CD4-positive, alpha-beta memory T cell (primary cell): ENCODE results near the gene TCAP. TPM values are rescaled to one million over a fixed set of nuclear protein-coding genes. Genes with fewer than 3 reads are reported as not detected.
A peak's percentile ranks its signal among the peaks of the same experiment; 100 is the strongest.

Experiments
- CTCF ChIA-PET: fragments of 350-600 bp; sonication (Branson Sonifier 250); formaldehyde crosslinking; loops from one replicate; lab custom pipeline; 2021; ENCODE audit warnings: inconsistent platforms; ENCODE audit not compliant: partially characterized antibody; lab: Charles Lee
- POLR2A ChIA-PET: fragments of 350-600 bp; sonication (Branson Sonifier 250); formaldehyde crosslinking; loops from one replicate; lab custom pipeline; 2021; ENCODE audit not compliant: partially characterized antibody; lab: Charles Lee
- DNase-seq, 5 donors: peaks; one replicate each; pipeline versions ENCODE4 v3.0.0 to v3.0.0-alpha.2; 2020 to 2022; ENCODE audit warnings: mixed read lengths in 1 of 5
- H3K27ac ChIP-seq: one replicate; pipeline ENCODE4 v1.7.0; 2013; ENCODE audit warnings: low read depth, low read length
- H3K27me3 ChIP-seq: 2 replicates; pipeline ENCODE4 v1.7.0; 2013; ENCODE audit warnings: mild to moderate bottlenecking, low read length, moderate library complexity; ENCODE audit not compliant: insufficient read depth
- H3K36me3 ChIP-seq: 2 replicates; pipeline ENCODE4 v1.7.0; 2013; ENCODE audit warnings: mild to moderate bottlenecking, low read length, moderate library complexity; ENCODE audit not compliant: insufficient read depth
- H3K4me1 ChIP-seq: 2 replicates; pipeline ENCODE4 v1.7.0; 2013; ENCODE audit warnings: mild to moderate bottlenecking, low read length, moderate library complexity; ENCODE audit not compliant: insufficient read depth
- H3K4me3 ChIP-seq, 2 donors: one replicate each; pipeline ENCODE4 v1.7.0; 2013; ENCODE audit warnings: low read length in 2 of 2, mild to moderate bottlenecking in 1 of 2
- H3K9me3 ChIP-seq, 2 donors: one replicate each; pipeline ENCODE4 v1.7.0; 2013; ENCODE audit warnings: low read length in 2 of 2, control low read depth in 1 of 2; ENCODE audit not compliant: control insufficient read depth in 1 of 2
- H3K27ac Mint-ChIP-seq, 7 donors: one replicate each; pipeline ENCODE4 v1.8.0; 2020 to 2021; ENCODE audit warnings: mixed read lengths in 7 of 7, mild to moderate bottlenecking in 6 of 7, inconsistent platforms in 3 of 7, moderate library complexity in 3 of 7
- H3K27me3 Mint-ChIP-seq, 2 donors: one replicate each; pipeline ENCODE4 v1.8.0; 2020 to 2021; ENCODE audit warnings: mixed read lengths in 2 of 2
- H3K36me3 Mint-ChIP-seq, 2 donors: one replicate each; pipeline ENCODE4 v1.8.0; 2020 to 2021; ENCODE audit warnings: mixed read lengths in 2 of 2, inconsistent platforms in 1 of 2, mild to moderate bottlenecking in 1 of 2
- H3K4me1 Mint-ChIP-seq, 4 donors: one replicate each; pipeline ENCODE4 v1.8.0; 2020 to 2021; ENCODE audit warnings: mixed read lengths in 4 of 4, mild to moderate bottlenecking in 1 of 4
- H3K4me3 Mint-ChIP-seq, 8 donors: one replicate each; pipeline ENCODE4 v1.8.0; 2020 to 2021; ENCODE audit warnings: mixed read lengths in 8 of 8, mild to moderate bottlenecking in 7 of 8, moderate library complexity in 6 of 8, inconsistent platforms in 3 of 8
- H3K9me3 Mint-ChIP-seq, 8 donors: one replicate each; pipeline ENCODE4 v1.8.0; 2020 to 2021; ENCODE audit warnings: mixed read lengths in 8 of 8, mild to moderate bottlenecking in 5 of 8, inconsistent platforms in 3 of 8, moderate library complexity in 1 of 8
- intact Hi-C: fragments of 100-400 bp; cut with micrococcal nuclease; formaldehyde crosslinking; loops from one replicate; pipeline ENCODE4 v1.15.1; 2023
- polyA plus RNA-seq, 2 donors: library from polyadenylated mRNA; unstranded; fragments of 300-500 nt; fragmentation: Illumina TruSeq; gene quantifications; one replicate each; pipeline ENCODE4 v1.2.3, GENCODE V29; 2021
- total RNA-seq, 2 experiments: library from RNA; stranded (reverse); gene quantifications; one replicate each; pipeline ENCODE4 v1.2.3, GENCODE V29; 2021

The TCAP gene
- total and polyA plus RNA-seq, 4 experiments from 2014 or later = 0.14 to 6.3 (median 5.9) TPM; not detected in 1

GRCh38 chr17:39665642-39666224 lies 584 bp downstream of the TCAP start:
- peaks cover 4 to 10% of the 10 kb centered on the region in 2 donors for H3K27me3 Mint-ChIP-seq
- H3K4me3 Mint-ChIP-seq = peak overlapping the region in 3 of 8 donors; percentile 25 to 73 (median 31)
- no peaks in the 10 kb centered on the region for H3K9me3 Mint-ChIP-seq
- H3K4me1 Mint-ChIP-seq = peaks cover 4 to 16% (median 6%) of the 10 kb centered on the region in 4 donors
- intact Hi-C loops = no loop called here
- Histone ChIP-seq H3K9me3 (no peaks in the 10 kb centered on the region), H3K27ac (no peak overlapping the region), H3K4me3 (no peak overlapping the region), H3K4me1 (peaks cover 12% of the 10 kb centered on the region), H3K27me3 (peaks cover 12% of the 10 kb centered on the region), H3K36me3 (peaks cover 17% of the 10 kb centered on the region)
- POLR2A ChIA-PET = interaction anchor here (1.4 to 4.1 kb wide), 4 partner anchors 10 to 64 kb away, joined by 3 to 22 read pairs (median 6); partner anchors contain the start of genes MIEN1 and PGAP3
- CTCF ChIA-PET = interaction anchor here (0.7 to 4.3 kb wide), 5 partner anchors 10 to 137 kb away, joined by 4 to 41 read pairs (median 7); no protein-coding TSS in a partner anchor
- DNase-seq = no peak
- peak overlapping the region in 2 of 7 donors; percentile 29 to 59 for H3K27ac Mint-ChIP-seq
- peaks cover 8 to 17% of the 10 kb centered on the region in 2 donors for H3K36me3 Mint-ChIP-seq

- Histone ChIP-seq H3K9me3 (no peaks in the 10 kb centered on the region), H3K27me3 (peaks cover 12% of the 10 kb centered on the region), H3K27ac (no peak overlapping the region), H3K4me1 (peaks cover 12% of the 10 kb centered on the region), H3K4me3 (no peak overlapping the region), H3K36me3 (peaks cover 13% of the 10 kb centered on the region)
- Mint-ChIP-seq H3K27ac (peak overlapping the region in 1 of 7 donors; percentile 59), H3K4me3 (no peak overlapping the region), H3K4me1 (peaks cover 4 to 16% (median 6%) of the 10 kb centered on the region in 4 donors), H3K36me3 (peaks cover 5 to 14% of the 10 kb centered on the region in 2 donors), H3K27me3 (peaks cover 4 to 10% of the 10 kb centered on the region in 2 donors), H3K9me3 (no peaks in the 10 kb centered on the region)
- POLR2A ChIA-PET = interaction anchor here (1.4 to 4.1 kb wide), 5 partner anchors 10 to 64 kb away, joined by 3 to 22 read pairs (median 7); partner anchors contain the start of genes MIEN1 and PGAP3
- CTCF ChIA-PET = interaction anchor here (0.6 to 4.3 kb wide), 7 partner anchors 10 to 136 kb away, joined by 3 to 41 read pairs (median 7); no protein-coding TSS in a partner anchor
- no peak for DNase-seq
- intact Hi-C loops = no loop called here
These were observed 1.1 kb downstream of the TCAP start for GRCh38 chr17:39666231-39666600.

GRCh38 chr17:39666601-39667261 lies 1.6 kb downstream of the TCAP start:
- H3K36me3 ChIP-seq = peaks cover 7% of the 10 kb centered on the region
- CTCF ChIA-PET = interaction anchor here (0.6 to 4.3 kb wide), 8 partner anchors 9 to 62 kb away, joined by 3 to 41 read pairs (median 6); no protein-coding TSS in a partner anchor
- Mint-ChIP-seq H3K4me1 (peaks cover 5 to 16% (median 6%) of the 10 kb centered on the region in 4 donors), H3K27ac (peak overlapping the region in 2 of 7 donors; percentile 24 to 59), H3K9me3 (no peaks in the 10 kb centered on the region), H3K4me3 (peak overlapping the region in 6 of 8 donors; percentile 36 to 68 (median 50)), H3K36me3 (peaks cover under 1 to 9% of the 10 kb centered on the region in 2 donors), H3K27me3 (peaks cover 4 to 10% of the 10 kb centered on the region in 2 donors)
- DNase-seq = no peak
- peaks cover 12% of the 10 kb centered on the region for H3K27me3 ChIP-seq
- no peak overlapping the region for H3K27ac ChIP-seq
- POLR2A ChIA-PET = interaction anchor here (1.2 to 4.1 kb wide), 6 partner anchors 9 to 63 kb away, joined by 3 to 22 read pairs (median 6); partner anchors contain the start of genes MIEN1 and PGAP3
- H3K9me3 ChIP-seq = no peaks in the 10 kb centered on the region
- no peak overlapping the region for H3K4me3 ChIP-seq
- intact Hi-C loops = no loop called here
- H3K4me1 ChIP-seq = peaks cover 12% of the 10 kb centered on the region

GRCh38 chr17:39667262-39667944 lies 2.3 kb downstream of the TCAP start:
- no peaks in the 10 kb centered on the region for H3K9me3 ChIP-seq
- H3K9me3 Mint-ChIP-seq = no peaks in the 10 kb centered on the region
- peak overlapping the region in 1 of 2 donors; percentile 45 for H3K4me3 ChIP-seq
- peaks cover 4 to 10% of the 10 kb centered on the region in 2 donors for H3K27me3 Mint-ChIP-seq
- intact Hi-C loops = no loop called here
- peak overlapping the region in 7 of 8 donors; percentile 22 to 68 (median 57) for H3K4me3 Mint-ChIP-seq
- POLR2A ChIA-PET = interaction anchor here (0.5 to 4.1 kb wide), 7 partner anchors 8 to 522 kb away, joined by 3 to 22 read pairs (median 6); partner anchors contain the start of gene MIEN1
- no peak for DNase-seq
- CTCF ChIA-PET = interaction anchor here (0.7 to 5.2 kb wide), 12 partner anchors 9 to 47 kb away, joined by 3 to 58 read pairs (median 8); no protein-coding TSS in a partner anchor
- peaks cover 0 to 5% of the 10 kb centered on the region in 2 donors for H3K36me3 Mint-ChIP-seq
- peaks cover 12% of the 10 kb centered on the region for H3K4me1 ChIP-seq
- no peak overlapping the region for H3K27ac ChIP-seq
- peaks cover under 1% of the 10 kb centered on the region for H3K36me3 ChIP-seq
- H3K4me1 Mint-ChIP-seq = peaks cover 6 to 20% (median 7%) of the 10 kb centered on the region in 4 donors
- peaks cover 12% of the 10 kb centered on the region for H3K27me3 ChIP-seq
- H3K27ac Mint-ChIP-seq = peak overlapping the region in 1 of 7 donors; percentile 29

GRCh38 chr17:39667945-39668924 lies 3.1 kb downstream of the TCAP start, which contains the start of gene PNMT:
Gene PNMT (plus strand): TSS chr17:39668453. CDS start chr17:39668476, 23 bp downstream.
- peaks cover 12% of the 10 kb centered on the region for H3K27me3 ChIP-seq
- no peaks in the 10 kb centered on the region for H3K36me3 ChIP-seq
- Mint-ChIP-seq H3K9me3 (no peaks in the 10 kb centered on the region), H3K4me3 (peak within 1 kb of the TSS; percentile 60 to 80 (median 72)), H3K36me3 (peaks cover 0 to 4% of the 10 kb centered on the region in 2 donors), H3K27me3 (peaks cover 4 to 10% of the 10 kb centered on the region in 2 donors), H3K4me1 (peaks cover 6 to 24% (median 7%) of the 10 kb centered on the region in 4 donors), H3K27ac (peak within 1 kb of the TSS in 5 of 7 donors; percentile 21 to 80 (median 41))
- H3K9me3 ChIP-seq = no peaks in the 10 kb centered on the region
- intact Hi-C loops = loop anchor here (1.0 to 2.0 kb wide), 2 partner anchors 45 to 62 kb away; partner anchors contain the start of gene MIEN1
- H3K27ac ChIP-seq = no peak within 1 kb of the TSS
- CTCF ChIA-PET = interaction anchor here (0.7 to 5.2 kb wide), 16 partner anchors 8 to 478 kb away, joined by 3 to 58 read pairs (median 6); partner anchors contain the start of gene MIEN1
- peaks cover 12% of the 10 kb centered on the region for H3K4me1 ChIP-seq
- peak within 1 kb of the TSS in 1 of 2 donors; percentile 45 for H3K4me3 ChIP-seq
- DNase-seq = peak; percentile 57 to 63 (median 61)
- POLR2A ChIA-PET = interaction anchor here (0.5 to 4.1 kb wide), 13 partner anchors 8 to 522 kb away, joined by 3 to 22 read pairs (median 4); partner anchors contain the start of genes IKZF3 and MIEN1
